Midbrain (tissue), 1 donor: Measurements from ENCODE around the gene PSMA7.
"Not testable (repeated sequence)": the region's sequence is repeated elsewhere in the genome, so short reads cannot be mapped to it uniquely, and the experiment has no call there.

Source experiments
- DNase-seq: peaks from one replicate; lab custom pipeline; 2025; lab: John Stamatoyannopoulos, UW

The PSMA7 gene

GRCh38 chr20:62119115-62119514 lies 24.1 kb downstream of the PSMA7 start:
- DNase-seq: no peak

- DNase-seq: no peak
These were observed 24.8 kb downstream of the PSMA7 start for GRCh38 chr20:62118113-62119043.

- DNase-seq: no peak
These were observed 25.5 kb downstream of the PSMA7 start for GRCh38 chr20:62117658-62118057.

- DNase-seq: no peak
These were observed 25.9 kb downstream of the PSMA7 start for GRCh38 chr20:62117362-62117646.

DNA sequence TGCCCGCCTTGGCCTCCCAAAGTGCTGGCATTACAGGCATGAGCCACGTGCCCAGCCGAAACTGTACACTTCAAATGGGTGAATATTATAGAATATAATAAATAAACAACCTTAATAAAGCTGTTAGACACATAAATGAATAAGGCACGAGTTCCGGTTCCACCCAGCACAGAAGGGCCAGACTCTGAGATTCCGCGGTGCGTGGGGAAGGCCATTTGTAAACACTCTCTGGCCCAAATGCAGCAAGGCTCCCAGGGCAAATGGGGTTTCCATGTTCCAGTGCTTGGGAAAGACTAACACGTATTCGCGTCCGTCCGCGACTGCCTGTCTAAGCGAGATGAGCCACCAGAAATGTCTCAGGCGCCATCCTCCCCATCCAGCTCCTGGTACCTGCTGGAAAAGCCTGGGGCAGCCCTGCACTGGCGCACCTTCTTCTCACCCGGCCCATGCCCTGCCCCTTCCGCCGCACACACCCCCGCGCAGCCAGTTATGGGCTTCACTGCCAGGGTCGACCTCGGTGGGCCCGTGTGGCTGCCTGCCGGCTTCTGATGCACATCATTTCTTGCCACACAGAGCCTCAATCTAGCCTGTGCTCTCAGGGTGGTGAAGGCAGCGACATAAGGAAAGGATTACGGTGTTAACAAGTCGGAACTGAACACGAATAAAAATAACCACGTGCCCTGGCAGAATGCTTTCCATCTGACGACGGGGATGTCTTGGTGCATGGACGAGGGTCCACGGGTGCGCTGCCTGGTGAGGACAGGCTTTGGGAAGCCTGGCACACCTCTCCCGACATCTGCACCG lies 26.4 kb downstream of the PSMA7 start:
- no peak for DNase-seq

- not testable (repeated sequence) for DNase-seq
These were observed 27.3 kb downstream of the PSMA7 start for GRCh38 chr20:62115800-62116407.

- DNase-seq: no peak
These were observed 28.3 kb downstream of the PSMA7 start for GRCh38 chr20:62114894-62115293.

- no peak for DNase-seq
These were observed 30.8 kb downstream of the PSMA7 start for GRCh38 chr20:62112368-62112767.

- no peak for DNase-seq
These were observed 32.0 kb downstream of the PSMA7 start for GRCh38 chr20:62111148-62111547.

DNA sequence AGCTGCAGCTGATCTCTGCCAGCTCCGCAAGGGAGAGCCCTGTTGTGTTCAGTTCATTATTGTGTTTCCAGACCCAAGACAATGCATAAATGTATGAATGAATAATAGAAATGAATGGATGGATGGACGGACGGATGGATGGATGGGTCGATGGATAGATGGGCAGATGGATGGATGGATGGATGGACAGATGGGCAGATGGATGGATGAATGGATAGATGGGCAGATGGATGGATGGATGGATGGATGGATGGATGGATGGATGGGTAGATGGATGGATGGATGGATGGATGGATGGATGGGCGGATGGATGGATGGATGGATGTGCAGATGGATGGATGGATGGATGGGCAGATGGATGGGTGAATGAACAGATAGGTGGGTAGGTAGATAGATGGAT lies 37.6 kb downstream of the PSMA7 start:
- no peak for DNase-seq

GRCh38 chr20:62104791-62105345 lies 38.3 kb downstream of the PSMA7 start:
- no peak for DNase-seq

DNA sequence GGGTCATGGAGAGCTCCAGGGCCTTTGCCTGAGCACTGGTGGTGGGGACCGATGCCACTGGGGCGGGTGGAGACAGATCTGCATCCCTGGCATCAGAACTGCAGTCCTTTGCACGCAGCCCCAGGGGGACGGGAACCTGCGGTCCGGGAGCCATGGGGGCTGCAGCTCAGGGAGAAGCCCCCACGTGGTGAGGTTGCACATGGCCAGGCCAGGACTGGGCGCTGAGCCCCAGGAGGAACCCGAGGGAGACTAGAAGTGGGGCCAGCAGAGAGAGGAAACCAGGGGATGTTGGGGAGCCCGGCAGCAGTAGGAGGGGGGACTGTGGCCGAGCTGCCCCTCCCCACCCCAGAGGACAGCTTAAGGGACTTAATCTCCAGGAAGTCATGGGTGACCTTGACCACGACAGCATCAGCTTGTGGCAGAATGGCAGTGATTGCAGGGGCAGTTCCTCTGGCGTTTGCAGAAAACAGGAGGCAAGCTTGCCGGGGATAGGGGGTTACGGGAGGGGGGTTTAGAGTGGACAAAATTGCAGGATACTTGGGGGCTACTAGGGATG lies 38.9 kb downstream of the PSMA7 start:
- no peak for DNase-seq

- no peak for DNase-seq
These were observed 39.5 kb downstream of the PSMA7 start for GRCh38 chr20:62103508-62104233.

- DNase-seq: no peak
These were observed 42.1 kb downstream of the PSMA7 start for GRCh38 chr20:62101078-62101477.

- no peak for DNase-seq
These were observed 45.2 kb downstream of the PSMA7 start for GRCh38 chr20:62097881-62098407.

DNA sequence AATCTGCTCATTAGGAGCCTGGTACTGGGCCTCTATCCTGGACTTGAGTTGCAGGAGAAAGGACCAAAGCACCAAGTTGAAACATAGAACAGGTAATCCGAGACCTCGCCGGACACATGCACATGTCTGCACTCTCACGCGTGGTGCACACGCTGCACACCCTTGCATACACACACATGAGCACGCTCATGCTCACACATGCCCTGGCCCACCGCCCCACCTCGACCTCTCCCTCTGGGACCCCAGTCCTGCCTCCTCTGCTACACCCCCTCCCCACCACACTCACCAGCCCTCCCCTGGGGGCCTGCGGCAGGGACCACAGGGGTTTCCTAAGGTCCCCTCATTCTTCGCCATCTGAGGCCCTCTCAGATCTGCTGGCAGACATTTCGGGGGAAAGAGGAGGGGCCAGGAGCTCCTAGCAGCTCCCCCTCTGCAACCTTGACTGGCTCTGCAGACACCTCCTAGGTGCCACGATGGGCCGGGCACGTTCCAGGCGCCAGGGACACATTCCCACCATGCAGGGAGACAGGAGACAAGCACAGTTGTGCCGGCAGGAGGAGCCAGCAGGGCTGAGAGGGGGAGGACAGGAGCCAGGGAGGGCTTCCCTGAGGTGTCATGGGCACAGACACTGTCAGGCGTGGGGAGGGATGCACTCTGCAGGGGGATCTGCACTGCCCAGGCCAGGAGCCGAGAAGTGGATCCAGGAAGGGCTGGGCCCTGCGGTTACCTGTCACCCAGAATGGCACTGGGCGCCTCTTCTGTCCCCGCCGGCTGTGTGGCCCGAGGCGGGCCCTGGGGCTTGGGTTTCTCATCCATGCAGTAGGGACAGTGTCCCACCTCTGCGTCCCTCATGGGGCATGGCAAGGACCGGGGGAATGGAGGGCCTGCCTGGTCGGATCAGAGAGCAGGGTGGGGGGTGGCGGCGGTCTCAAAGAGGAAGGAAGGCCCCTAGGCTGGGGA lies 46.5 kb downstream of the PSMA7 start:
- DNase-seq: no peak

DNA sequence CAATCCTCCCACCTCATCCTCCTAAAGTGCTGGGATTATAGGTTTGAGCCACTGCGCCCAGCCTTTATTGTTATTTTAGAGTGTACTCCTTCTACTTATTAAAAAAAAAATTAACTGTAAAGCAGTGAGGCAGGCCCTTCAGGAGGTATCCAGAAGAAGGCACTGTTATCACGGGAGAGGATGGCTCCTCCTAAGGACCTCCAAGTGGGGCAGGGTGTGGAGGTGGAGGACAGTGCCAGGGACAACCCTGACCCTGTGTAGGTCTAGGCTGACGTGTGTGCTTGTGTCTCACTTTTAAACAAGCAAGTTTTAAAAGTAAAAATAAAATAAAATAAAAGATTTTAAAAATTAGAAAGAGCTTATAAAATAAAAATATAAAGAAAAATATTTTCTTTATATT lies 53.8 kb downstream of the PSMA7 start:
- no peak for DNase-seq

DNA sequence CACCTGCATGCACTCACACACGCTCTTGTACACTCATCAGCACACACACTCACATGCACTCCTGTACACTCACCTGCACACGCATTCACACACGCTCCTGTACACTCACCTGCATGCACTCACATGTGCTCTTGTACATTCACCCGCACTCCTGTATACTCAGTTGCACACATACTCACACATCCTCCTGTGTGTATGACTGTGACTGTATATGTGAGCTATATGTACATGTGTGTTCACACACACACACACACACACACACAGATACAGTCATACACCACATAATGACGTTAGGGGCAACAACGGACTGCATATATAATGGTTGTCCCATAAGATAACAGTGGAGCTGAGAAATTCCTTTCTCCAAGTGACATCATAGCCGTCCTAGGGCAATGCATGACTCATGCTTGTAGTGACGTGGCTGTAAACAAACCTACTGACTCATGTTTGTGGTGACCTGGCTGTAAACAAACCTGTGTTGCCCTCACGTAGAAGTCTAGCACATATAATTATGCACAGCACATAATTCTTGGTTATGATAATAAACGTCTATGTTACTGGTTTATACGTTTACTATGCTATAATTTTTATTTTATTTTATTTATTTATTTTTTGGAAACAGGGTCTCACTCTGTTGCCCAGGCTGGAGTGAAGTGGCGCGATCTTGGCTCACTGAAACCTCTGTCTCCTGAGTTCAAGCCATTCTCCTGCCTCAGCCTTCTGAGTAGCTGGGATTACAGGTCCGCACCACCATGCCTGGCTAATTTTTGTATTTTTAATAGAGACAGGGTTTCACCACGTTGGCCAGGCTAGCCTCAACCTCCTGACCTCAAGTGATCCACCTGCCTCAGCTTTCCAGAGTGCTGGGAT lies 54.7 kb downstream of the PSMA7 start:
- DNase-seq: no peak

DNA sequence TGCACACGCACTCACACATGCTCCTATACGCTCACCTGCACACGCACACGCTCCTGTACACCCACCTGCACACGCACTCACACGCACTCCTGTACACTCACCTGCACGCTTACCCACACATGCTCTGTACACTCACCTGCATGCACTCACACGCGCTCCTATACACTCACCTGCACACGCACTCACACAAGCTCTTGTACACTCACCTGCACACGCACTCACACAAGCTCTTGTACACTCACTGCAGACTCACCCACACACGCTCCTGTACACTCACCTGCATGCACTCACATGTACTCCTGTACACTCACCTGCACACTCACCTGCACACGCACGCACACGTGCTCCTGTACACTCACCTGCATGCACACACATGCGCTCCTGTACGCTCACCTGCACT lies 55.6 kb downstream of the PSMA7 start:
- no peak for DNase-seq
